Esophagus muscularis mucosa (tissue), 3 donors: Measurements from ENCODE around the gene NT5DC3.

ENCODE experiments used
- POLR2A ChIP-seq: fragments of 450-650 bp; IDR thresholded peaks from one replicate; pipeline ENCODE4 v1.6.1; 2017; ENCODE audit warnings: antibody characterized with exemption, moderate library complexity, mild to moderate bottlenecking, low read depth
- TF ChIP-seq, protein P1 (sequence below), 3 experiments: fragments of 200-600 bp in 2 of 3; fragments of 450-650 bp in 1 of 3; sonication (generic) in 2 of 3; IDR thresholded peaks; one replicate each; pipeline ENCODE4 v1.5.1; 2017 to 2019; ENCODE audit warnings: antibody characterized with exemption in 3 of 3, mild to moderate bottlenecking in 2 of 3, moderate library complexity in 1 of 3

DNA sequence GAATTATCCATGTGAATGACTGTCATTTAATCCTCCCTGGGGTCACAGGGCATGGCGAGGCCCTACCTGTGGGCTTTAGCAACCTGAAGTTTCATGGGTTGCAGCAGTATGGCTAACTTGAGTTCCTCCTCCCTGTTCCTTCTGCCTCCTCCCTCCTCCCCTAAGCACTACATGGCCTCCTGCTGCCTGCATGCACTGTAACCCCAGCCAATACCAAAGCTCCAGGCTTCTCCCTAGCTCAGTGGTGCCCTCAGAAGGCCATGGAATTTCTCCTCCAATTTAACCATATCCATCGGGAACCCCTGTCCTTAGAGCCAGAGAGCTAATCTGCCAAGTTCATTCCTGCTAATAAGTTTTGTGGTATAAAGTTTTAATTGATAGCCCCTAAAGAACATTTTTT, 95.1 kb downstream of the NT5DC3 start:
- TF ChIP-seq, protein P1, sequence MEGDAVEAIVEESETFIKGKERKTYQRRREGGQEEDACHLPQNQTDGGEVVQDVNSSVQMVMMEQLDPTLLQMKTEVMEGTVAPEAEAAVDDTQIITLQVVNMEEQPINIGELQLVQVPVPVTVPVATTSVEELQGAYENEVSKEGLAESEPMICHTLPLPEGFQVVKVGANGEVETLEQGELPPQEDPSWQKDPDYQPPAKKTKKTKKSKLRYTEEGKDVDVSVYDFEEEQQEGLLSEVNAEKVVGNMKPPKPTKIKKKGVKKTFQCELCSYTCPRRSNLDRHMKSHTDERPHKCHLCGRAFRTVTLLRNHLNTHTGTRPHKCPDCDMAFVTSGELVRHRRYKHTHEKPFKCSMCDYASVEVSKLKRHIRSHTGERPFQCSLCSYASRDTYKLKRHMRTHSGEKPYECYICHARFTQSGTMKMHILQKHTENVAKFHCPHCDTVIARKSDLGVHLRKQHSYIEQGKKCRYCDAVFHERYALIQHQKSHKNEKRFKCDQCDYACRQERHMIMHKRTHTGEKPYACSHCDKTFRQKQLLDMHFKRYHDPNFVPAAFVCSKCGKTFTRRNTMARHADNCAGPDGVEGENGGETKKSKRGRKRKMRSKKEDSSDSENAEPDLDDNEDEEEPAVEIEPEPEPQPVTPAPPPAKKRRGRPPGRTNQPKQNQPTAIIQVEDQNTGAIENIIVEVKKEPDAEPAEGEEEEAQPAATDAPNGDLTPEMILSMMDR (IDR thresholded peaks at IDR 0.05): no peak
- TF ChIP-seq POLR2A: no peak
